Activated T-cell treated with anti-CD3 and anti-CD28 coated beads, Interleukin-2, amount 50 U/mL, for 48 hours (primary cell): ENCODE data around the gene TMEM229A.
"Not testable (repeated sequence)": the region's sequence is repeated elsewhere in the genome, so short reads cannot be mapped to it uniquely, and the experiment has no call there.

Experiments used
- DNase-seq, 2 experiments: peaks; one replicate each; pipeline ENCODE4 v3.0.0-alpha.2; 2020

TMEM229A gene

GRCh38 chr7:124032369-124033094, at the start of gene TMEM229A:
Gene TMEM229A (minus strand): TSS chr7:124033067. CDS start chr7:124033003, 64 bp downstream.
- DNase-seq: peak; percentile 20 to 32

DNA sequence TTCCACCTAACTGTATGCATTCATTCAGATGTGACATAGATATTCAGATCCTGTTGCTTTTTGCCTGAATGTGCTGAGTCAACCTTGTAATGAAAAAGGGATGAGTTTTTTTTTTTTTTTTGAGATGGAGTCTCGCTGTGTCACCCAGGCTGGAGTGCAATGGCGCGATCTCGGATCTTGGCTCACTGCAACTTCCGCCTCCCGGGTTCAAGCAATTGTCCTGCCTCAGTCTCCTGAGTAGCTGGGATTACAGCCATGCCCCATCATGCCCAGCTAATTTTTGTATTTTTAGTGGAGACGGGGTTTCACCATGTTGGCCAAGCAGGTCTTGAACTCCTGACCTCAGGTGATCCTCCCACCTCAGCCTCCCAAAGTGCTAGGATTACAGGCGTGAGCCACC, 49.4 kb upstream of the TMEM229A start:
- not testable (repeated sequence) for DNase-seq

DNA sequence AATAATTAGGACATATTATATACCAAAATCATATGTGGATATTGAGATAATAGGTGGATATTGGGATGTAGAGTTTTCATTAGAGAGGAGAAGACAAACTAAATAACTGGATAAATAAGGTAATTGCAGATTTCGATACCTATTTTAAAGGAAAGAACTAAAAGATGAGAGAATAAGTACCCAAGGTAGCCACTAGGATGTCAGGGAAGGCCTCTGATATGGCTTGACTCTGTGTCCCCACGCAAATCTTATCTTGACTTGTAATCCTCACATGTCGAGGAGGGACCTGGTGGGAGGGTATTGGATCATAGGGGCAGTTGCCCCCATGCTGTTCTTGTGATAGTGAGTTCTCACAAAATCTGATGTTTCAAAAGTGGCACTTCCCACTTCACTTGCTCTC, 44.7 kb upstream of the TMEM229A start:
- no peak for DNase-seq

- DNase-seq: no peak
Observed at GRCh38 chr7:124076841-124077240, 44.0 kb upstream of the TMEM229A start.

GRCh38 chr7:124074007-124074406, 41.1 kb upstream of the TMEM229A start:
- DNase-seq: no peak

DNA sequence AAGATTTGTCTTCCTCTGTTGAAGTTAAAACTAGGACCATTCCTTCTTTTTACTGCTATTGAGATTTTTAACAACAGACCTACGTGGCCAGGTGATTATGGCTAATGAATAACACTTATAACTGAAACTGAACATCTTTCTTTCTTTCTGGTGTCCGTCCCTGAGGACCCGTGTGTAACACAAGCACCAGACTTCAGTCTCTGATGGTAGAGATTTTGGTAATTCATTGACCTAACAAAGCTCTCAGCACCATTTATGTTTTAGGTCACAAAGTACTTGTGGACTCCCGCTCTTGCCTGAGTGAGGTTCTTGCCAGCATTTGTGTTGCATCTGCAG, 40.4 kb upstream of the TMEM229A start:
- DNase-seq: no peak

GRCh38 chr7:124072603-124073309, 39.9 kb upstream of the TMEM229A start:
- no peak for DNase-seq

DNA sequence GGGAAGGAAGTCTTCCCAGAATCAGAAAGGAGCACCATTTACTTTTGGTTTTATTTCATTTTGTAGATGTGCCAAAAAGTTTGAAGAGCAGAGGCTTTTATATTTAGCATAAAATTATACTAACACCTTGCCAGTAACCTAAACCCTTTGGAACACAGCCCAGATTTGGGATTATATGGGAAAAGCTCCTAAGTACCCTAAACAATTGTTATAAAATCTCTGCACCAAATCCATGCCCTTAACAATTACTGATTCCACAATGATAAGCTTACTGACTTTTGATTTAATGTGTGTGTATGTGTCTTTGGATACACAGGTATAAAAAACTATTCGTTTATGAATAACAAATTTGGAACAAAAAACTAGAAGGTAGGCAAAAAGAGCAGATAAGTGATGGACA, 39.0 kb upstream of the TMEM229A start:
- no peak for DNase-seq

DNA sequence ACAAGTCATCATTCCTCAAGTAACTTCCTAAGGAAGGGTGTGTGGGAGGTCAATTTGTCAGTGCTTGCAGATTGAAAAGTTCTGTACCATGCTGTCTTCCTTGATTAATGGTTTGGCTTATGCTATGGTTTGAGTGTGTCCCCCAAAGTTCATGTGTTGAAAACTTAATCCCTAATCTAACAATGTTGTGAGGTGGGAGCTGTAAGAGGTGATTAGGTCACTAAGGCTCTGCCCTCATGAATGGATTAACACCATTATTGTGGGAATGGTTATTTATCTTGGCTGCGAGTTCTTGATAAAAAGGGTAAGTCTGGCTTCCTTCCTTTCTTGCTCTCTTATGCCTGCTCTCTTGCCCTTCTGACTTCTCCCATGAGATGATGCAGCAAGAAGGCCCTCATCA, 29.3 kb upstream of the TMEM229A start:
- no peak for DNase-seq

DNA sequence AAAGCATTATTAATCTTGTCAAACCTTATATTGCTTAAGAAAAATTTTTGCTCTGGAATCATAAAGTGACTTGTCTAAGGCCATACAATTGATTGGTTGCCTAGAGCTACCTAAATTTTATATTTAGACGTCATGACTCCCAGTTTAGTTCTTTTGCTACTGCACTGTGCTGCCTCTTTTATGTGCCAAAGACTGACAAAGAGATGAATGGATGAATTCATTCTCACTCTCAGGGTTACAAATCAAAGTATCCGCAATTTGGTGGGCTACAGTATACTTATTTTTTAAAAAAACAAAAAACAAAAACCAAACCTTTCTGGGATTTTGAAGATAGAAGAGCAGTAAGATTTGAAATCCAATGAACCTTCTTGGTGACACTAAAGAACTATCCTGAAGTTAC, 27.7 kb upstream of the TMEM229A start:
- DNase-seq: no peak

GRCh38 chr7:124059375-124059774, 26.5 kb upstream of the TMEM229A start:
- no peak for DNase-seq

GRCh38 chr7:124058515-124058914, 25.6 kb upstream of the TMEM229A start:
- DNase-seq: no peak

GRCh38 chr7:124057872-124058271, 25.0 kb upstream of the TMEM229A start:
- no peak for DNase-seq

DNA sequence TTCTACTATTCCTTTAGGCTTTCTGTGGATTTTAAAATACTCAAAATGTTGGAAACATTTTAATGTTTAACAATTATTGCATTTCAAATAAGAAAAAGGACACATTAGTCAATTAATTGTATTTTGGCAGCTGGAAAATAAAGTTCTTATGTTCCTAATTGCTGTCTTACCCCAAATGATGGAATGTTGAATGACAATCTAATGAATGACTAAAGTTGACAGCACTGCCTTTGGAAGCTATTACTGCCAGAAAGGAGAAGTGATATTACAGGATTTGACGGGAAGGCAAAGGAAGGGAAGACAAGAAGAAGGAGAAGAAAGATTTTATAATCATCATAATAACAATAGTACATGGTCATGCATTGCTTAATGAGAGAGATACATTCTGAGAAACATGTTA, 23.4 kb upstream of the TMEM229A start:
- no peak for DNase-seq

DNA sequence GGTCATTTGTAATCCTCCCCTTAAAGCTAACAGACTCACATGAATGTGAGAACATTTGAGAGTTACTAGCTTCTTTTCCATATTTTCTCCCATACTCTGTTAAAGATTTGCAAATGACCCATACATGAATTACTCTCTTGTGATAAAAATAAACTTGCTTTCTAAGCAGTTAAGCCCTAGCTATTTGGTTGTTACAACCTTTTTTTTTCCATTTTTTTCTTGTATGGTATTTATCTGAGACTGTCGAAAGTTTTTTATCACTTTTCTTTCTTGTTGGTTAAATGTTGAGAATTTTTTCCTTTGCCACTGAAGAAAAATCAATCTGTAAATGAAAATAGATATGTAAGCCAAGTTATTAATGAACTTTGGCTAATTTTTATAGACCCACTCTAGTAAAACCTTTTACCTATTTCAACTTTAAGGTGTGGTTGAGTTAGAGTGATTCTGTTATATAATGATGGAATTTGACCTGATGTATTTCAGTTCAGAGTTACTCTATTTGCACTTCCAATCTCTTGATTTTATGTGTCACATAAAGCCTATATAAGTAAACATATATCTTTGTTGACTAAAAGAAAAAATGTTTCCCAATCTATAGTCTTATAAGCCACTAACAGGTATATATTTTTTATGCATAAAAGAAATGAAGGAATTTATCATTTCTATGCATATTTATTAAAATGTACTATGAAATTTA, 19.0 kb upstream of the TMEM229A start:
- no peak for DNase-seq

DNA sequence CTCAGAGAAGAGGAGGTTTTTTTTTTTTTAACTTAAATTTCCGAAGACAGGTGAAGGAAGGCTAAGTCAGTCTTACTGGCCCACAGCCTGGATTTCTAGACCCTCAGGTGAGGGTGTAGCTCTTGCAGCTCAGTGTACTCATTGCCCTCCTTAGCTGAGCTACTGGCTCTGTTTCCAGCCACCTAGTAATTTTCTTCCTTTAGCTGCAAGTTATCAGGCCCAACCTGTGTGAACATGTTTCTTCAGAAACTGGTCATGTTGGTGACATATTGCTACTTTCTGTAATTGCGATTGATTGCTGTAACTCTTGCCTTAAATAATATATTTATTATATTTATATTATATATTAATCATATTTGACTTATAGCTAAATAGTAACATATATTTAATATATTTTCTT, 10.0 kb upstream of the TMEM229A start:
- DNase-seq: no peak

- no peak for DNase-seq
Observed at GRCh38 chr7:124041439-124041838, 8.6 kb upstream of the TMEM229A start.

DNA sequence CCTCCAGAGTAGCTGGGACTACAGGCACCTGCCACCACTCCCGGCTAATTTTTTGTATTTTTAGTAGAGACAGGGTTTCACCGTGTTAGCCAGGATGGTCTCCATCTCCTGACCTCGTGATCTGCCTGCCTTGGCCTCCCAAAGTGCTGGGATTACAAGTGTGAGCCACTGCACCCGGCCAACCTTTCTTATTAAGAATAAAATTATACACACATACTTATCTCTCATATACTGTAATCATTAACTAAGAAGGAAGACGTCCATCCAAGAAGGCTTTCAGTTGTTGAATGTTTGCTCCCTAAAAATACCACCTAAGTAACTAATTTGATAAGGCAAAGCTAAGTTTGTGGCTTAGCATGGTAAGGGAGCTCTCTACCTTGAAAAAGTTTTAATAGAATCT, 5.0 kb upstream of the TMEM229A start:
- not testable (repeated sequence) for DNase-seq

- DNase-seq: no peak
Observed at GRCh38 chr7:124035706-124036105, 2.8 kb upstream of the TMEM229A start.

DNA sequence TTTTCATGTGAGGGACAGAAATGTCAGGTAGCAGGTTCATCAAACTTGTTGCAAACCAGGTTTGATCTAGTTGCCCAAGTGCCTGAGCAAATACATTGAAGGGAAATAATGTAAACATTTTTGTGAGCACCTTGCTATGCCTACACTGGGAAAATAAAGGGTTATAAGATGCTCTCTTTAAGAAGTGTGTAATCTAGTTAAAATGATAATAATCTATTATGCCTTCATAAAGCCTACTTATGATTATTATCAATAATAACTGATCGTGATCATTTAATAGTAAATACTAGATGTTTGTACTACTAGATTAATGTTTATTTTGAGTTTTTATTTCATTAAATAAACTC, 1.9 kb upstream of the TMEM229A start:
- no peak for DNase-seq

- DNase-seq: no peak
Observed at GRCh38 chr7:124033807-124034753, 1.2 kb upstream of the TMEM229A start.

DNA sequence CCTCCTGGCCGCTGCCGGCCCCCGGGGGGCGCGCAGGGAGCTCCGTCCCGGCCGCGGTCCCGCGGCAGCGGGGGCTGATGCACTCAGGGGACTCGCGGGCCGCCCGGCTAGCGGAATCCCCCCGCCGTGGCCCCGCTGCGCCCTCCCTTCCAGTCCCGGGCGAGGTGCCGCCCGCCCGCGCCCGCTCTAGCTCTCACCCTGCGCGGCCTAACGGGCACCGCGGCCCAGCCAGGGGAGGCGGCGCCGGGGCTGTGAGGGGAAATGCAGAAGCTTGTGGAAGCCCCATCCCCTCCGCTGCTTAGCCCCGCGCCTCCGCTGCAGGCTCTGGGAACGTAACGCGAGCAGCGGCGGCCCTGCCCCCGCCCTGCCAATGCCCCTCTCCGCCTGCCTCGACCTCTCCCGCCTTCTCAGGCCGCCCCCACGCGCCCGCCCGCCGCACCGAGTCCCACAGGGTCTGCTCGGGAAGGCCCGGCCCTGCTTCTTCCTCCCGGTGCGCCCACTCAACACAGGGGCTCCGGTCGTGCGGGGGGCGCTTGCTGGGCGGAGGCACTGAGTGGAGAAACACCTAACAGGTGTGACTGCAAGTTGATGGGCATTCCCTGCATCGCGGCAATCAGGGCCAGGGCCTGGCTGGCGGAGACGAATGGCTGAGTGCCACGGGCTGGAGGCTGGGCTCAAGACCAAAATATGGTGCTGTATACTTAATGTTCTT, 384 bp upstream of the TMEM229A start:
- peak in 1 of 2 experiments; percentile 14 for DNase-seq
